NCI-H226 (cell line): ENCODE measurements around the gene HP1BP3.

Source experiments
- DNase-seq: peaks from one replicate; pipeline ENCODE4 v3.0.0-alpha.2; 2015

HP1BP3 gene

GRCh38 chr1:20710469-20711284 lies 76.4 kb downstream of the HP1BP3 start:
- no peak for DNase-seq

DNA sequence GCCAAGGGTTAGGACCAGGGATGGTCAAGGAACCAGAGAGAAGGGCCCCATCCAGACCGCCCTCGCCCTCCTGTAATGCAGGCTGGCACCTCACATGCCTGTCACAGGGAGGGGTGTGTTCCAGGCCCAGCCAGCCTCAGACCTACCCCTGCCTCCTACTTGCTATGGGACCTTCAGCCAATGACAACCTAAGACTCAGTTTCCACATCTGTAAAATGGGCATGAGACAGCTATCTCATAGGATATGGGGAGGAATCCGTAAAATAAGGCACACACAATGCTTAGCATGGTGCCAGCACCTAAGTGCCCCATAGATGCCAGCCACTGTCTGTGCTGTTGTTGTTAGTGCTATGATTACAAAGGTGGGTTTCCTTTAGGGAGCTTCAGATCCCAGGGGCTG lies 77.2 kb downstream of the HP1BP3 start:
- no peak for DNase-seq

DNA sequence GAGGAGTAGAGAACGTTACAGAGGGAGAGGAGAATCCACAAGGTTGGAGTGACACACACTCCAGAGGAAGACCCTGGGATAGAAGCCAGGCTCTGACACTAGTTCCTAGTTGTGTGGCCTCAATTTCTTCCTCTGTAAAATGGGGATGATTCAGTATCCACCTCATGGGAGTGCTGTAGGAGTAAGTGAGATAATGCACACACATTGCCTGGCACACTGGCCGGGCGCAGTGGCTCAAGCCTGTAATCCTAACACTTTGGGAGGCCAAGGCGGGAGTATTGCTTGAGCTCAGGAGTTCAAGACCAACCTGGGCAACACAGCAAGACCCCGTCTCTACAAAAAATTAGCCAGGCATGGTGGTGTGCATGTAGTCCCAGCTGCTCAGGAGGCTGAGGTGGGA lies 78.2 kb downstream of the HP1BP3 start:
- DNase-seq, result no peak

GRCh38 chr1:20708057-20708456 lies 79.0 kb downstream of the HP1BP3 start:
- DNase-seq, result no peak

DNA sequence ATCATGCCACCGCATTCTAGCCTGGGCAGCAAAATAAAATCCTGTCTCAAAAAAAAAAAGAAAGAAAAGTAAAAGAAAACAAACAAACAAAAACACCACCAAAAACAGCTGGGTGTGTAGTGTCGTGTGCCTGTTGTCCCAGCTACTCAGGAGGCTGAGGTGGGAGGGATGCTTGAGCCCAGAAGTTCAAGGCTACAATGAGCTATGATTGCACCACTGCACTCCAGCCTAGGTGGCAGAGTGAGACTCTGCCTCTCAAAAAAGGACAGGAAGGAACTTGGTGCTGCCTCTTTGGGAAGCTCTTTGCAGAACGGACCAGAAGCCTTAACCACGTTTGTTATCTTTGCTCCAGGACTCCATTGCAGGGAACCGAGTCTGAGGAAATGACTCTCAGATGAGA lies 80.3 kb downstream of the HP1BP3 start:
- no peak for DNase-seq

GRCh38 chr1:20705203-20705755 lies 81.8 kb downstream of the HP1BP3 start:
- no peak for DNase-seq

- no peak for DNase-seq
Measured at GRCh38 chr1:20704390-20705202, 82.5 kb downstream of the HP1BP3 start.

GRCh38 chr1:20703124-20703756 lies 83.9 kb downstream of the HP1BP3 start:
- DNase-seq, result no peak

DNA sequence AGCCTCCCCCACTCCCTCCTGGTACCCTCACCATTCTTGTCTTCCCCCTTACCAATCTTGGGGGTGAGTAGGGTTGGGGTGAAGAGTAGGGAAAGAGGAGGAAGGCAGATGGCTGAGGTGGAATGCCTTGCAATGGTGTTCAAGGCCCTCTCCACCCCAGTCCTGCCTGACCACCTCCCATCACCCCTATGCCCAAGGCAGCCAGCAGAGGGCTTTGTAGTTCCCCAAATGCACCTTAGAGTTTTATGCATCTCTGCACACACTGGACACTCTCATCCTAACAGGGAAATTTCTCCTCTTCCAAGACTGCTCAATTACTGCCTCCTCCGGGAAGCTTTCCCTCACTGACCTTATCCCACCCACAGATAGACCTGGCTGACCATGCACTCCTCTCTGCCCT lies 84.7 kb downstream of the HP1BP3 start:
- DNase-seq, result no peak

- DNase-seq, result no peak
Measured at GRCh38 chr1:20701847-20702246, 85.3 kb downstream of the HP1BP3 start.

GRCh38 chr1:20701446-20701845 lies 85.7 kb downstream of the HP1BP3 start:
- no peak for DNase-seq

- no peak for DNase-seq
Measured at GRCh38 chr1:20700636-20701215, 86.4 kb downstream of the HP1BP3 start.

- DNase-seq, result no peak
Measured at GRCh38 chr1:20699558-20699957, 87.5 kb downstream of the HP1BP3 start.

GRCh38 chr1:20698195-20698910 lies 88.8 kb downstream of the HP1BP3 start:
- DNase-seq, result peak; percentile 69

- no peak for DNase-seq
Measured at GRCh38 chr1:20697563-20697962, 89.5 kb downstream of the HP1BP3 start.

DNA sequence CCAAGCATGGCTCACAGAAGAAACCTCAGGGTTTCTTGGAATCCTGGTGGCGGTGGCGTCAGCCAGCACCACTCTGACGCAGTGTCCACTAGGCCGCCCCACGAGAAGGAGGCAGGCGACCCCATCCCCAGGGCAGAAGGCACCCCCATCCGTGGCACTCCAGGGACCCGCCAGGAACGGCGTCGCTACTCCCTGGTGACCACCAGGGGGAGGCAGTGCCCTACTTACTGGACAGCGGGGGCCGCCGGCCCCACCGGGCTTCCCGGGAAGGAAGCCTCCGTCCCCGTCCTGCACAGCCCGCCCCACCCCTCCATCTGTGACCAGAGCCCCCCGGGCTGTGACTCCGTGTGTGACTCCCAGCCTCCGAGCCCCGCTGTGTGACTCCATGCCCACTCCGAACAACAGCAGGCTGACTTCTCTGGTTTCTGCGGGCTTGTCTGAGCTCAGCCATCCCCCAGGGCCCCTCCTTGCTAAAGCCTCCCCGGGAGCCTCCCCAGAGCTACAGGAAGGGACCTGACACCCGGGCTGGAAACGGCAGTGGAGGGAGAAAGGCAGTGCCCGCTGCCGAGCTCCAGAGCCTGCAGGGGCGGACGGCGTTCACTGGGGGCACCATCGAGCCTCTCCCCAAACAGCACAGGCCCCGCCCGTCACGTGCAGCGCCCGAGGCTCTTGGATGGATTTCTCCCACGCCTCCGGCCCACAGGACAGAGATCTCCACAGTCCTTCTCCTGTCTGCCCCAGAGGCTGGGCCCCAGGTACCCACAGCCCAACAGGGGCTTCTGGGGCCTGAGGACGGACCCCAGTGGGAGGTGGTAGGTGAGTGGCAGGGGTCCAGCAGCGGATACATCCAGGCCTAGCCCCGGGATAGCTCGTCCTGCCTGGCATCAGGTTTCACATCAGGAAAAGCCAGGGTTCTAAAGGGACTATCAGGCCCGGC lies 90.4 kb downstream of the HP1BP3 start:
- DNase-seq, result peak; percentile 93

- no peak for DNase-seq
Measured at GRCh38 chr1:20695515-20695914, 91.6 kb downstream of the HP1BP3 start.

- DNase-seq, result no peak
Measured at GRCh38 chr1:20693623-20694022, 93.5 kb downstream of the HP1BP3 start.
